GM10266 (cell line): ENCODE measurements around the gene KMO.

Experiments used
- DNase-seq: peaks from one replicate; pipeline ENCODE4 v3.0.0; 2012; ENCODE audit errors: extremely low spot score
- TF ChIP-seq, protein P1 (sequence below): IDR thresholded peaks from 2 replicates; pipeline ENCODE4 v1.5.1; 2012; ENCODE audit warnings: mild to moderate bottlenecking, low read depth; ENCODE audit not compliant: control insufficient read depth, insufficient read depth; ENCODE audit errors: missing control alignments

The KMO gene

DNA sequence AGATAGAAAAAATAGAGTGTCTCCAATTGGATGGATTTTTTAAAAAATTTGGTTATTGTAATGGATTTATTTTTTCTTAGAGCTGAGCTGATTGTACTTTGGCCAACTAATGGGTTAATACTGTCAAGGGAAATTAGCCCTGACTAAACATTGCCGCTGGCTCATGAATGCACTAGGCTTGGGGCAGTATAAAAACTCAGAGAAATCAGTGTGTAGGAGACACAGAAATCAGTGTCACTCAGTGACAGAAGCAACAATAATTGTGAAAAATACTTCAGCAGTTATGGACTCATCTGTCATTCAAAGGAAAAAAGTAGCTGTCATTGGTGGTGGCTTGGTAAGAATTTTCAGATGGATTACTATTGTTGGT is at the start of gene KMO:
Gene KMO, plus strand, starts transcription at position 217 of the 370 bp plus-strand sequence. Its CDS starts 67 bp downstream, at position 284.
- no peak for DNase-seq
- TF ChIP-seq, protein P1, sequence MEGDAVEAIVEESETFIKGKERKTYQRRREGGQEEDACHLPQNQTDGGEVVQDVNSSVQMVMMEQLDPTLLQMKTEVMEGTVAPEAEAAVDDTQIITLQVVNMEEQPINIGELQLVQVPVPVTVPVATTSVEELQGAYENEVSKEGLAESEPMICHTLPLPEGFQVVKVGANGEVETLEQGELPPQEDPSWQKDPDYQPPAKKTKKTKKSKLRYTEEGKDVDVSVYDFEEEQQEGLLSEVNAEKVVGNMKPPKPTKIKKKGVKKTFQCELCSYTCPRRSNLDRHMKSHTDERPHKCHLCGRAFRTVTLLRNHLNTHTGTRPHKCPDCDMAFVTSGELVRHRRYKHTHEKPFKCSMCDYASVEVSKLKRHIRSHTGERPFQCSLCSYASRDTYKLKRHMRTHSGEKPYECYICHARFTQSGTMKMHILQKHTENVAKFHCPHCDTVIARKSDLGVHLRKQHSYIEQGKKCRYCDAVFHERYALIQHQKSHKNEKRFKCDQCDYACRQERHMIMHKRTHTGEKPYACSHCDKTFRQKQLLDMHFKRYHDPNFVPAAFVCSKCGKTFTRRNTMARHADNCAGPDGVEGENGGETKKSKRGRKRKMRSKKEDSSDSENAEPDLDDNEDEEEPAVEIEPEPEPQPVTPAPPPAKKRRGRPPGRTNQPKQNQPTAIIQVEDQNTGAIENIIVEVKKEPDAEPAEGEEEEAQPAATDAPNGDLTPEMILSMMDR: no peak

DNA sequence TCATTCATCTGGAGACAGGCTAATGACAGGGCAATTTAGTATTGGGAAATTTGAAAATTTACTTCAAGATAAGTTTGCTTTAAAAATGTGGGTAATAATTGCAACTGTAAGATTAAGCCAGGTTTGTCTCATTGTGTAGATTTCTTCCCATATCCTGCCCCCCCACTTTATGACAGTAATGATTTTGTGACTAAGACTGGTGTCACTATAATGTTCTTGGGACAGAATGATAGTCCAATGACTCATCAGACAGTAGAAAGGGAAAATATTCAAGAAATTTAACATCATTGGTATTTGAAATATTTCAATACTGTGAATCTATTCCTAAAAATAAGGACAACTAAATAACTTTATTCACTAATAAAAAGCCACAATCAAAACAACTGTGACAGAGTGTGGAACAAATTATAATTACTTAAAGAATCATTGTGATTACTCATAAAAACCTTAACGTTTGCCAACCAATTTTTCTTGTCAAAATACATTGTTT is 49.4 kb upstream of the KMO start:
- no peak for DNase-seq

DNA sequence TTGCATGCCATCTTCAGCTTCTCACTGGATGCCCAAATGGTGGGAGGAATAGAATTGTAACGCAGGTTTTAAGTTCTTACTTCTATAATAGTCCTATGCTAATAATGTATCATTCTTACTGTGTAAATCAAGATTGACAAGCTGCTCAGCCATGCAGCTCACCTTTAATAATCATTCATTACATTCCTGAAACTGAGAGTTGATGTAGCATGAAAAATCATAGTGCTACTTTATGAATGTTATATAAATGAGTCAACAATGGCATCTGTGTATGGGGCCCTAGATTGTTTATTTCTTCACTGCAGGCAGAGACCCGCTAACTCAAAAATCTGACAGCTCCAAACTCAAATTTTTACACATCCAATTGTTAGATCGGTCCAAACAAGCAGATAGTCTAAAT is 47.0 kb upstream of the KMO start:
- TF ChIP-seq, protein P1: no peak
- DNase-seq: no peak

More for the DNA sequence above, 49.4 kb upstream of the KMO start:
- TF ChIP-seq, protein P1: no peak

DNA sequence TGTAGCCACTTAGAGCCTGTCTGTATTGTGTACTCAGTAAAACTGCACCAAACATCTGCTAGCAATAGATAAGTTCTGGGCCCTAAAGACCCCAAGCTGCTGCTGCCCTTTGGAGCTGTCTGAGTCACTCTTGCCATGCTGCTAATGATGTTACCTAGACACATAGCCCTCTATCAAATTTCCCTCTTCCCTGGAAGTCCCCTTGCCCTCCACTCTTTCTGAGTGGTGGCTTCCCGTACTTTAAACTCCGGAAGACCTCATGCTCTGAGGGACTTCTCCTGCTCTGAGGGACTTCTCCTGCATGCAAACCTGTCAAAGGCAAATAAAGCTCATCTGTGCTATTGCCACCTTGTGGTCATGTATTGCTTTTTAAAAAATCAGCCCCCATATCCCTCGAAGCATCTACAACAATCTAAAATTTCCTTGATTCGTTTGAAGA is 46.6 kb upstream of the KMO start:
- TF ChIP-seq, protein P1: peak; percentile 45
- DNase-seq: peak; percentile 12

DNA sequence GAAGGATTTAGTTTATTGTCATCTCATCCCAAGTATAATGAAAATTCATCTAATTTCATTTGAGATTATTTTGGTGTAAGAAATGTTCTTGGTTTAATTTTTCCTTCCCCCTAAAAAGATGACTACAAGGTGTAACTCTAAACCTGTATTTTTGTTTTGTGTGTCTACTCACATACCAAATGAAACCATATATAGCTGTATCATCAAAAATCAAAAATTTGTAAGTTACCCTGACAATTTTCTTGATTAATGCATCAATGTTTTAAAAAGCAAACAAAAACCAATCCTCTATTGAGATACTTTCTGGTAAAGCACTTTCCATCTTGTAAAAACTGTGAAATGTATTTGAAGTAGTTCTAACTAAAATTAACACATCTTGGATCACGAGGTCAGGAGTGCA is 43.4 kb upstream of the KMO start:
- no peak for DNase-seq

GRCh38 chr1:241495741-241496140 is 36.4 kb upstream of the KMO start:
- TF ChIP-seq, protein P1: no peak
- DNase-seq: no peak

More for the DNA sequence above, 43.4 kb upstream of the KMO start:
- TF ChIP-seq, protein P1: no peak

DNA sequence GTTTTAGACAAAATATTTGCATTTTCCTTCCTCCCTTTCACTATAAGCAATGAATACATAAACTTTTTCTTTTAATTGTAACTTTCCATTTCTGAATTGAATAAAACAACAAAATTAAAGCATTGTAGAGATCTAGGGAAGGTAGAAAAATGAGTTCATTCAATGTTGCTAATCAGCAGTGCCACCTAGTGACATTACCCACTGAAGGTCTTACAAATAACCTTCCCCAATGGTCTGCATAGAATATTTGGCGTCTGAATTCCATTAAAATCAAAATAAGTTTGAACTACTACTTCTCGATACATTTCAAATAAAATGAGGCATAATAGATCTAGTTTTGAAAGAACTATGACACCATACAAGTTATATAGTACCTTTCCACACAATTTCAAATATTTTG is 32.3 kb upstream of the KMO start:
- TF ChIP-seq, protein P1: peak; percentile 50
- DNase-seq: peak; percentile 8
